Mesothelial cell of epicardium (in vitro differentiated cells): ENCODE measurements around the gene BMPER. TPM values are rescaled to one million over a fixed set of nuclear protein-coding genes. Genes with fewer than 3 reads are reported as not detected.
A peak's percentile ranks its signal among the peaks of the same experiment; 100 is the strongest.

ENCODE experiments used
- DNase-seq, 2 experiments: peaks; one replicate each; pipeline ENCODE4 v3.0.0; 2021; ENCODE audit warnings: low spot score in 2 of 2; ENCODE audit not compliant: unreplicated experiment in 2 of 2
- H3K27ac Mint-ChIP-seq: 2 replicates; pipeline ENCODE4 v1.8.0; 2021; ENCODE audit warnings: mixed read lengths
- H3K27me3 Mint-ChIP-seq: 2 replicates; pipeline ENCODE4 v1.8.0; 2021; ENCODE audit warnings: low read depth, mixed read lengths
- H3K36me3 Mint-ChIP-seq: 2 replicates; pipeline ENCODE4 v1.8.0; 2021; ENCODE audit warnings: mixed read lengths
- H3K4me1 Mint-ChIP-seq: 2 replicates; pipeline ENCODE4 v1.8.0; 2021; ENCODE audit warnings: mixed read lengths
- H3K4me3 Mint-ChIP-seq: 2 replicates; pipeline ENCODE4 v1.8.0; 2021; ENCODE audit warnings: mild to moderate bottlenecking, moderate library complexity, mixed read lengths
- H3K9me3 Mint-ChIP-seq: 2 replicates; pipeline ENCODE4 v1.8.0; 2021; ENCODE audit warnings: mixed read lengths
- CTCF ChIP-seq: fragments of 200-600 bp; sonication (generic); IDR thresholded peaks from one replicate; pipeline ENCODE4 v1.5.0; 2021; ENCODE audit warnings: antibody characterized with exemption; ENCODE audit not compliant: unreplicated experiment
- total RNA-seq: library from RNA; stranded (reverse); gene quantifications from 3 replicates; pipeline ENCODE4 v1.2.1, GENCODE V29; 2021

The BMPER gene
- total RNA-seq, 1 donor from 2014 or later: 1.7 TPM

- no peaks in the 10 kb centered on the region for H3K36me3 Mint-ChIP-seq
- no peak overlapping the region for H3K4me3 Mint-ChIP-seq
- H3K27ac Mint-ChIP-seq: no peak overlapping the region
- H3K27me3 Mint-ChIP-seq: no peaks in the 10 kb centered on the region
- no peak for DNase-seq
- no peak for TF ChIP-seq CTCF
- H3K4me1 Mint-ChIP-seq: peaks cover 2% of the 10 kb centered on the region
- no peaks in the 10 kb centered on the region for H3K9me3 Mint-ChIP-seq
Measured at GRCh38 chr7:33981226-33981625, 75.9 kb downstream of the BMPER start.

DNA sequence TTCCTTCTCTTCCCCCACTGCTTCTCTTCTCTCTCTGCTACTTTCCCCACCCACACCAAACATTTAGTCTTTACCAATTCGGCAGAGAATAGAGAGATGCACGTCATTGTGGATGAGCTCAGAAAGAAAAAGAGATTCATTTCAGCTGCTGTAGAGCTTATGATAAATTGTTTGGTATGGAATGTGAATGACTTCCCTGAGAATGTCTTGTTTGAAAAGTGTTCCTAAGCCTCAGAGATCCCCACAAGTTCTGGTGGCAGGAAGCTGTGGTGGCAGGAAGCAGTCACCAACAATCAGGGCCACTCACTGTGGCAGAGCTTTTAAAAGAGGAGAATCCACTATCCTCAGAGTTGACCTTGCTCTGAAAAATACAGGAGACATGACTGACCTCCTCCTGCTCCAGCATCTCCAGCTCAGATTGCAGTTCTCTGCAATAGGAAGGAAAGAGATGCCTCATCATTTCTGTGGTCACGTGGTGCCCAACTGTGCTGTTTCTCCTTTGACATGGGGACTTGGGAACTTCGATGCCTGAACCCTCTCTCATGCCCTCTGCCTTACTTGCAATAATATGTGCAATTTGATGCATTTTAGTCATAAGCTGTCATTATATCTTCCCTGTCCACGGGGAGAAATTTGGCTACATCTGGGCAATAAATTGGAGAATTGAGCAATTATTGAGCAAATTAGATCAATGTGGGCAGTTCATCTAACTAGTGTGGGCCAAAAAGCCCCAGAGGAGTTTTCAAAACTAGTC lies 76.5 kb downstream of the BMPER start:
- DNase-seq: no peak
- H3K4me1 Mint-ChIP-seq: peaks cover 2% of the 10 kb centered on the region

DNA sequence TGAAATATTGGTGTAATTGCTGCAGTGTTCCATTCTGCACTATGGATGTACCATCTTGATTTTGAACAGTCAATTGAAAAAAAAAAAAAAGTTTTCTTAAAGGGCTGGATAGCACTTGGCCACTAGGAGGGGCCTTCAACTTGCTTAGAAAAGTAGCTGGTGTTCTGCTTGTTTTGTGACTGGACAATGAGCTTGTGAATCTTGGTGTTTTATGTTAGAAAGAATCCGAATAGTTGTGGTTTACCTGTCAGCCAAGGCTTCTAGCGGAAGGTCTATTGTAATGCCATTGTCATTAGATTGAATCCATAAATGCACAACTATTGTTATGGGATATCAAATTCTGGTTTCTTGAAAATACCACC lies 77.1 kb downstream of the BMPER start:
- no peak for DNase-seq
- H3K27me3 Mint-ChIP-seq: no peaks in the 10 kb centered on the region
- H3K4me1 Mint-ChIP-seq: peaks cover 2% of the 10 kb centered on the region

More for the DNA sequence above, 76.5 kb downstream of the BMPER start:
- Mint-ChIP-seq H3K36me3 (no peaks in the 10 kb centered on the region), H3K4me3 (no peak overlapping the region), H3K27ac (no peak overlapping the region), H3K9me3 (no peaks in the 10 kb centered on the region), H3K27me3 (no peaks in the 10 kb centered on the region)
- no peak for TF ChIP-seq CTCF

GRCh38 chr7:33986451-33986850 lies 81.1 kb downstream of the BMPER start:
- Mint-ChIP-seq H3K4me3 (no peak overlapping the region), H3K27ac (no peak overlapping the region), H3K9me3 (peaks cover 4% of the 10 kb centered on the region), H3K36me3 (no peaks in the 10 kb centered on the region), H3K27me3 (no peaks in the 10 kb centered on the region), H3K4me1 (peaks cover 2% of the 10 kb centered on the region)
- no peak for DNase-seq
- TF ChIP-seq CTCF: no peak

More for the DNA sequence above, 77.1 kb downstream of the BMPER start:
- H3K4me3 Mint-ChIP-seq: no peak overlapping the region
- H3K27ac Mint-ChIP-seq: no peak overlapping the region
- TF ChIP-seq CTCF: peak; percentile 14
- H3K36me3 Mint-ChIP-seq: no peaks in the 10 kb centered on the region
- H3K9me3 Mint-ChIP-seq: no peaks in the 10 kb centered on the region

DNA sequence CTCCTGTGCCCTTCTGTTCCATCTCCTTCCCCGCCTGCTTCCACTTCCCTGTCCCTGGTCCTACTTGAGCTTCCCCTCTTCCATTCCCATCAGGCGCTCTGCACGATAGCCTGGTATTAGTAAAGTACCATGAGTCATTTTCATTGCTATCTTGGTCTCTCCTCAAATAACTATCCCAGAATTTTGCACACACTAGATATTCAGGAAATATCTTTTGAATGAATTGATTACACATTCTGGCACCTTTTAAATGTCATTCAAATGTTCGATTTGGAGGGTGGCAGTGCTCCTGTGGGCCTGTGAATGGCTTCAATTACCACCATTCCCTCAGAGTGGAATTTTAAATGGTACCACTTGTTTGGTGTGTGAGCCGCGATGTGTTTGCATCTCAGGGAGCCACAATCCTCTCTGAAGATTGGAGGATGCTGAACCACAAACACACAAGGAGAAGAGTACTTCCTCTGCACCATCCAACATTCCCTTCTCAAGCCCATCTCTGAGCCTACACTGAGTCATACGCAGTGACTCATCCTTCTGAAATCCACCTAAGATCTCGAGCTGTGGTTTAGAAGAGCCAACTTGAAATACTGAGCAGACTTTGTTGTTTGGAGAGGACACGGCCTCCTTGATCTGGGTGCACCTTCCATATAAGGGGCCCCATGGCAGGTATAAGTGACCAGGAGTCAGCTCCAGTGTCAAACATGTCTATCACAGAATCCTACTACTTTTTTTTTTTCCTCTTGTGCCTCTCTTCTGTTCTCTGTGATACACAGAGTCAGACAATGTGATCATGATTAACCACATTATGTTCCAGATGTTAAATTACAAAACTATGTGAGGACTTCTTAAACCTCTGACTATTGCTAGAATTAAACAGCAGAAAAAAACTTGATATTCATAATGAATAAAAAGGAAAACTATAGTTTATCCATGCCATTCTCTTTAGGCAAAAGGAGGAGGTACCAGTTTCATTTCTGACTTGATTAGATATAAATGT lies 81.9 kb downstream of the BMPER start:
- Mint-ChIP-seq H3K36me3 (no peaks in the 10 kb centered on the region), H3K9me3 (peaks cover 4% of the 10 kb centered on the region), H3K4me1 (peaks cover 2% of the 10 kb centered on the region), H3K27me3 (no peaks in the 10 kb centered on the region), H3K27ac (no peak overlapping the region), H3K4me3 (no peak overlapping the region)
- DNase-seq: no peak
- no peak for TF ChIP-seq CTCF
